ENCODE results near the gene NFATC2.

- TF ChIP-seq SUZ12 (IDR thresholded peaks at IDR 0.05; ENCODE audit: extremely low read depth, insufficient read depth, insufficient read length) (no peak), ZNF274 (IDR thresholded peaks at IDR 0.05; ENCODE audit: low read depth, low read length) (no peak), YY1 (IDR thresholded peaks at IDR 0.05; ENCODE audit: insufficient read depth, insufficient read length) (no peak)
Measured at GRCh38 chr20:51452734-51453365, 89.7 kb downstream of the NFATC2 start.

Measured in NT2/D1 (cell line).